Ovary (tissue), 3 donors: ENCODE results near the gene MCCC2.

Source experiments
- EP300 ChIP-seq: sonication (generic); formaldehyde crosslinking; IDR thresholded peaks from one replicate; pipeline ENCODE4 v1.6.1; 2017; ENCODE audit warnings: antibody characterized with exemption
- TF ChIP-seq, protein P1 (sequence below), 3 donors: fragments of 450-650 bp in 2 of 3; fragments of 200-600 bp in 1 of 3; IDR thresholded peaks; one replicate each; pipeline versions ENCODE4 v1.5.1 to v1.8.0; 2016 to 2022; ENCODE audit warnings: antibody characterized with exemption in 3 of 3, mild to moderate bottlenecking in 1 of 3
- donor health status: DM: no; HTN: no; CAD: no.

DNA sequence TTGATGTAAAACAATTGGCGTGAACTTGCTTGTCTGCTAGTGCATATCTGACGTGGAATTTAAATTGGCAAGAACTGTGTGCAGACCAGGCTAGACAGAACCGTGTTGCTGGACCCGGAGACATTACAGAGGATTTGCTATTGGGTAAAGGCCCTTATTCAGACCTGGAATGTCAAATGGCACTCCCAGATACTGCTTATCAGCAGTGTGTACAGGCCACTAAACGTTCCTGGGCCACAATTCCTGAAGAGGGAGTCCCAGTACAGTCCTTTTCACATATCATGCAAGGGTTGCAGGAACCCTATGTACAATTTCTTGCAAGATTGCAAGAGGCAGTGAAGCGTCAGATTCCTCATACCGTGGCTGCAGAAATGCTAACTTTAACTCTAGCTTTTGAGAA, 13.5 kb upstream of the MCCC2 start:
- TF ChIP-seq, protein P1, sequence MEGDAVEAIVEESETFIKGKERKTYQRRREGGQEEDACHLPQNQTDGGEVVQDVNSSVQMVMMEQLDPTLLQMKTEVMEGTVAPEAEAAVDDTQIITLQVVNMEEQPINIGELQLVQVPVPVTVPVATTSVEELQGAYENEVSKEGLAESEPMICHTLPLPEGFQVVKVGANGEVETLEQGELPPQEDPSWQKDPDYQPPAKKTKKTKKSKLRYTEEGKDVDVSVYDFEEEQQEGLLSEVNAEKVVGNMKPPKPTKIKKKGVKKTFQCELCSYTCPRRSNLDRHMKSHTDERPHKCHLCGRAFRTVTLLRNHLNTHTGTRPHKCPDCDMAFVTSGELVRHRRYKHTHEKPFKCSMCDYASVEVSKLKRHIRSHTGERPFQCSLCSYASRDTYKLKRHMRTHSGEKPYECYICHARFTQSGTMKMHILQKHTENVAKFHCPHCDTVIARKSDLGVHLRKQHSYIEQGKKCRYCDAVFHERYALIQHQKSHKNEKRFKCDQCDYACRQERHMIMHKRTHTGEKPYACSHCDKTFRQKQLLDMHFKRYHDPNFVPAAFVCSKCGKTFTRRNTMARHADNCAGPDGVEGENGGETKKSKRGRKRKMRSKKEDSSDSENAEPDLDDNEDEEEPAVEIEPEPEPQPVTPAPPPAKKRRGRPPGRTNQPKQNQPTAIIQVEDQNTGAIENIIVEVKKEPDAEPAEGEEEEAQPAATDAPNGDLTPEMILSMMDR (IDR thresholded peaks at IDR 0.05) = no peak
- no peak for TF ChIP-seq EP300
